Frontal cortex (tissue), 4 donors: Measurements from ENCODE around the gene TRIM63. TPM values are rescaled to one million over a fixed set of nuclear protein-coding genes. Genes with fewer than 3 reads are reported as not detected.
A peak's percentile ranks its signal among the peaks of the same experiment; 100 is the strongest.

Experiments used
- DNase-seq, 2 donors: peaks; one replicate each; pipeline ENCODE4 v3.0.0; 2012; ENCODE audit warnings: low spot score in 2 of 2
- FAIRE-seq: peaks from 2 replicates; lab custom pipeline; 2012; peaks lifted over from hg19 to GRCh38; lab: Jason Lieb, UNC
- total RNA-seq: library from RNA; depleted of rRNA; stranded (reverse); fragments of >200 nt; gene quantifications from one replicate; pipeline ENCODE4 v1.2.3, GENCODE V29; 2014
- donor health status: control.
- donor health status: control.
- donor health status: control.

The TRIM63 gene
- total RNA-seq, 1 donor from 2014 or later: not detected

GRCh38 chr1:26021647-26022403 lies 45.6 kb downstream of the TRIM63 start, which contains the start of gene EXTL1:
TSS of gene EXTL1 (plus strand) at chr1:26021775. CDS start at chr1:26022647, 872 bp downstream.
- FAIRE-seq (no peak), DNase-seq (peak in 1 of 2 donors; percentile 71)

GRCh38 chr1:26020941-26021646 lies 46.3 kb downstream of the TRIM63 start:
- FAIRE-seq (no peak), DNase-seq (no peak)

- DNase-seq: no peak
Observed at GRCh38 chr1:26020330-26020768, 47.1 kb downstream of the TRIM63 start.

GRCh38 chr1:26019641-26020315 lies 47.7 kb downstream of the TRIM63 start:
- DNase-seq (no peak), FAIRE-seq (no peak)

More at GRCh38 chr1:26020330-26020768, 47.1 kb downstream of the TRIM63 start:
- no peak for FAIRE-seq

- FAIRE-seq: no peak
Observed at GRCh38 chr1:26017606-26018005, 49.8 kb downstream of the TRIM63 start.

GRCh38 chr1:26016953-26017545 lies 50.4 kb downstream of the TRIM63 start:
- FAIRE-seq (no peak), DNase-seq (no peak)

More at GRCh38 chr1:26017606-26018005, 49.8 kb downstream of the TRIM63 start:
- DNase-seq: no peak

- no peak for FAIRE-seq
- DNase-seq: no peak
Observed at GRCh38 chr1:26016258-26016952, 51.0 kb downstream of the TRIM63 start.

GRCh38 chr1:26015358-26015757 lies 52.1 kb downstream of the TRIM63 start:
- DNase-seq: no peak

GRCh38 chr1:26014179-26014578 lies 53.3 kb downstream of the TRIM63 start:
- no peak for FAIRE-seq
- DNase-seq: no peak

More at GRCh38 chr1:26015358-26015757, 52.1 kb downstream of the TRIM63 start:
- no peak for FAIRE-seq

GRCh38 chr1:26012864-26013263 lies 54.6 kb downstream of the TRIM63 start:
- FAIRE-seq (no peak), DNase-seq (no peak)

GRCh38 chr1:26010825-26011224 lies 56.6 kb downstream of the TRIM63 start:
- no peak for DNase-seq
- no peak for FAIRE-seq

- no peak for DNase-seq
Observed at GRCh38 chr1:26009796-26010447, 57.5 kb downstream of the TRIM63 start.

GRCh38 chr1:26006710-26007109 lies 60.7 kb downstream of the TRIM63 start:
- no peak for FAIRE-seq
- no peak for DNase-seq

More at GRCh38 chr1:26009796-26010447, 57.5 kb downstream of the TRIM63 start:
- FAIRE-seq: no peak

GRCh38 chr1:26005434-26006105 lies 61.9 kb downstream of the TRIM63 start:
- FAIRE-seq (no peak), DNase-seq (no peak)

- no peak for FAIRE-seq
- no peak for DNase-seq
Observed at GRCh38 chr1:26003756-26004155, 63.7 kb downstream of the TRIM63 start.

- no peak for FAIRE-seq
- DNase-seq: no peak
Observed at GRCh38 chr1:26003262-26003661, 64.2 kb downstream of the TRIM63 start.
